Progenitor cell of endocrine pancreas (in vitro differentiated cells): ENCODE measurements around the gene APOC4. TPM values are rescaled to one million over a fixed set of nuclear protein-coding genes. Genes with fewer than 3 reads are reported as not detected.
A peak's percentile ranks its signal among the peaks of the same experiment; 100 is the strongest.

Source experiments
- DNase-seq: peaks from one replicate; pipeline ENCODE4 v3.0.0; 2021; ENCODE audit warnings: low spot score; ENCODE audit not compliant: unreplicated experiment
- H3K27ac Mint-ChIP-seq: 2 replicates; pipeline ENCODE4 v1.8.0; 2021; ENCODE audit warnings: mild to moderate bottlenecking, moderate library complexity, mixed read lengths
- H3K27me3 Mint-ChIP-seq: 2 replicates; pipeline ENCODE4 v1.8.0; 2021; ENCODE audit warnings: mixed read lengths
- H3K36me3 Mint-ChIP-seq: 2 replicates; pipeline ENCODE4 v1.8.0; 2022; ENCODE audit warnings: mixed read lengths; ENCODE audit not compliant: insufficient read depth
- H3K4me1 Mint-ChIP-seq: 2 replicates; pipeline ENCODE4 v1.8.0; 2021; ENCODE audit warnings: low read depth, mixed read lengths
- H3K4me3 Mint-ChIP-seq: 2 replicates; pipeline ENCODE4 v1.8.0; 2021; ENCODE audit warnings: low read depth, mild to moderate bottlenecking, moderate library complexity, mixed read lengths
- H3K9me3 Mint-ChIP-seq: 2 replicates; pipeline ENCODE4 v1.8.0; 2021; ENCODE audit warnings: low read depth, mixed read lengths
- CTCF ChIP-seq: fragments of 200-600 bp; sonication (generic); IDR thresholded peaks from one replicate; pipeline ENCODE4 v1.5.0; 2021; ENCODE audit warnings: antibody characterized with exemption, mild to moderate bottlenecking; ENCODE audit not compliant: unreplicated experiment
- total RNA-seq: library from RNA; stranded (reverse); gene quantifications from 2 replicates; pipeline ENCODE4 v1.2.1, GENCODE V29; 2021

Gene APOC4
- total RNA-seq, 1 donor from 2014 or later, result not detected

GRCh38 chr19:44954278-44954648 lies 12.2 kb downstream of the APOC4 start:
- H3K27me3 Mint-ChIP-seq, result no peaks in the 10 kb centered on the region
- no peaks in the 10 kb centered on the region for H3K9me3 Mint-ChIP-seq
- no peaks in the 10 kb centered on the region for H3K36me3 Mint-ChIP-seq
- no peak for TF ChIP-seq CTCF
- peak overlapping the region; percentile 98 for H3K4me3 Mint-ChIP-seq
- no peak for DNase-seq
- peak overlapping the region; percentile 99 for H3K27ac Mint-ChIP-seq
- H3K4me1 Mint-ChIP-seq, result peaks cover 21% of the 10 kb centered on the region

GRCh38 chr19:44954649-44955504 lies 12.8 kb downstream of the APOC4 start, which contains the start of gene CLPTM1:
Gene CLPTM1, plus strand, starts transcription at chr19:44955380. Its CDS starts 16 bp downstream, at chr19:44955396.
- no peaks in the 10 kb centered on the region for H3K9me3 Mint-ChIP-seq
- TF ChIP-seq CTCF, result no peak
- H3K4me3 Mint-ChIP-seq, result peak within 1 kb of the TSS; percentile 98
- no peaks in the 10 kb centered on the region for H3K36me3 Mint-ChIP-seq
- H3K4me1 Mint-ChIP-seq, result peaks cover 21% of the 10 kb centered on the region
- H3K27ac Mint-ChIP-seq, result peak within 1 kb of the TSS; percentile 99
- peak; percentile 92 for DNase-seq
- no peaks in the 10 kb centered on the region for H3K27me3 Mint-ChIP-seq

GRCh38 chr19:44955505-44956439 lies 13.7 kb downstream of the APOC4 start:
- peak overlapping the region; percentile 98 for H3K4me3 Mint-ChIP-seq

GRCh38 chr19:44957526-44957925 lies 15.5 kb downstream of the APOC4 start:
- peaks cover 2% of the 10 kb centered on the region for H3K36me3 Mint-ChIP-seq
- H3K27me3 Mint-ChIP-seq, result no peaks in the 10 kb centered on the region
- no peak for TF ChIP-seq CTCF
- no peaks in the 10 kb centered on the region for H3K9me3 Mint-ChIP-seq
- peak overlapping the region; percentile 98 for H3K4me3 Mint-ChIP-seq
- peaks cover 19% of the 10 kb centered on the region for H3K4me1 Mint-ChIP-seq
- H3K27ac Mint-ChIP-seq, result peak overlapping the region; percentile 68
- DNase-seq, result no peak

More at GRCh38 chr19:44955505-44956439, 13.7 kb downstream of the APOC4 start:
- peaks cover 21% of the 10 kb centered on the region for H3K4me1 Mint-ChIP-seq
- peak overlapping the region; percentile 54 for H3K27ac Mint-ChIP-seq
- TF ChIP-seq CTCF, result no peak
- H3K9me3 Mint-ChIP-seq, result no peaks in the 10 kb centered on the region
- no peak for DNase-seq
- H3K36me3 Mint-ChIP-seq, result no peaks in the 10 kb centered on the region
- no peaks in the 10 kb centered on the region for H3K27me3 Mint-ChIP-seq

- no peak overlapping the region for H3K4me3 Mint-ChIP-seq
- peak overlapping the region; percentile 68 for H3K27ac Mint-ChIP-seq
- peaks cover 2% of the 10 kb centered on the region for H3K36me3 Mint-ChIP-seq
- TF ChIP-seq CTCF, result no peak
- no peaks in the 10 kb centered on the region for H3K9me3 Mint-ChIP-seq
- H3K4me1 Mint-ChIP-seq, result peaks cover 19% of the 10 kb centered on the region
- no peaks in the 10 kb centered on the region for H3K27me3 Mint-ChIP-seq
- DNase-seq, result no peak
Observed at GRCh38 chr19:44958090-44958489, 16.1 kb downstream of the APOC4 start.
